Measurements from ENCODE around the gene MECR. TPM values are rescaled to one million over a fixed set of nuclear protein-coding genes. Genes with fewer than 3 reads are reported as not detected.

The MECR gene
- total RNA-seq, 1 donor from 2014 or later: 57.4 TPM

Other genes with a start within 250 kb of the MECR start
- gene TMEM200B, start 107.0 kb downstream of the MECR start, total RNA-seq: 15.1 TPM
- 103 TPM for gene SRSF4, start 49.0 kb downstream of the MECR start, total RNA-seq
- gene PTPRU, start 5.6 kb upstream of the MECR start, total RNA-seq: 17.2 TPM